NCI-H146 (cell line): ENCODE data around the gene CORO2A.
"Not testable (repeated sequence)": the region's sequence is repeated elsewhere in the genome, so short reads cannot be mapped to it uniquely, and the experiment has no call there.

Experiments
- DNase-seq: peaks from one replicate; lab custom pipeline; 2025; lab: John Stamatoyannopoulos, UW

CORO2A gene

DNA sequence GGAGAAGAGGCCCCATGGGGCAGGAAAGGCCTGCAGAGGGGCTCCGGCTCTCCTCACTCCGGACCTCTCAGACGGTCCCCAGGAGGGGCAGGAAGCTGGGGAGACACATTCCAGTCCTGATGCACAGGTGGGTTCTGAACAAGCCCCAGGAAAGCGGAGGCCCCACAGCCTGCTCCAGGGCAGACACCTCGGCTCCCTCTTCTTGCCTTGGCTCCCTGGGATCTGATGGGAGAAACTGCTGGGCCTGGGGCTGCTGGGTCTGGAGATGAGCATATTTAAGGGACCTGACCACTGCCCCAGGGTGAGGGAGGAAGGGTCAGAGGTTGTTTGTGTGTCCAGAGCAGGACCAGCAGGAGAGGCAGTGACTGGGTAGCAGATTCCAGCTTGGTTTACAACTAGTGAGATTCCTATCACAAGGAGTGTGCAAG is 1.2 kb downstream of the CORO2A start:
- no peak for DNase-seq

DNA sequence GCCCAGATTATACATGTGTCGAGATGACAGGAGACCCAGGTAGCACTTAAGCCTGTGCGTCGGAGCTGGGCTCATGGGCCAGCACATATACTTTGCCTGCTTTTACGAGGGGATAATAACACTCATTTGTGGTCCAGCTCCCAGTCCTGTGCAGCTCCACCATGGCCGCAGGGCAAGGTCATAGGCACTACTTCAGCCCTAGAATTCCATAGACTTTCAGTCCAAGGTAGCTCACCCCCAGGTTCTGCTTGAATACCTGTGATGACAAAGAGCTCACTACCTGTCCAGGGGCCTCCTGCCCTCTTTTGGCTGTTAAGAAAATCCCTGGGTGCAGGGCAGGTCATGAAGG is 1.7 kb downstream of the CORO2A start:
- no peak for DNase-seq

DNA sequence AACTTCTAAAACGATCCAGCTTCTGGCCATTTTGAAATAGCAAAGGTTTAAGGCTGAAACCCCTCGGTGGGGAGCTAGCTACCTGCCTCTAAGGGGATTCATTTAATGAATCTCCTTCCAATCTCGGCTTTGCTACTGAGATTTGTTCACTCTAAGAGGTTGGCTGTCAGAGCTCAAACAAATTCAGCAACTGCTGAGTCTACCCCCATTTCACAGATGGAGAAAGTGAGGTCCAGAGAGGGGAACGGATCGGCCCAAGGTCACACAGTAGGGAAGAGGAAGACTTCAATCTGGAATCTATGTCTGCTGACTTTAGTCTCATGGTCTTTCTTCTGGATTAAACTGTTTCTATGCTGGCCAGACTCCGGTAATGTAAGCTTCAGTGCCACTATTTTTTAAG is 3.0 kb downstream of the CORO2A start:
- no peak for DNase-seq

DNA sequence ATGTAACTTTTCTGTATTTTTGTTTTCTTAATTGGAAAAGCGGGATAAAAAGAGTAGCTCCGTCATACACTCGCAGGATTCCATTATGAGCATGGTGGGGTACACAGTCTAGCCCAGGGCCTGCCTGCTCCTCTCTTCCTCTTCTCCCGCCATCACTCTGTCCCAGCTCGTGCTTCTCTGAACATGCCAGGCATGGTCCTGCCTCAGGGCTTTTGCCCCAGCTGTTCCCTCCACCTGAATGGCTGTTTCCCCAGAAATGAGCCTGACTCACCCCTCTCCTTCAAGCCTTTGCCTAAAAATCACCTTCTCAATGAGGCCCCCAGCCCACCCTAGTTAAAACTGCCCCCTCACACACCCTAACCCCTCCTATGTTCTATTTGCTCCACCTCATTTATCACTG is 4.5 kb downstream of the CORO2A start:
- no peak for DNase-seq

DNA sequence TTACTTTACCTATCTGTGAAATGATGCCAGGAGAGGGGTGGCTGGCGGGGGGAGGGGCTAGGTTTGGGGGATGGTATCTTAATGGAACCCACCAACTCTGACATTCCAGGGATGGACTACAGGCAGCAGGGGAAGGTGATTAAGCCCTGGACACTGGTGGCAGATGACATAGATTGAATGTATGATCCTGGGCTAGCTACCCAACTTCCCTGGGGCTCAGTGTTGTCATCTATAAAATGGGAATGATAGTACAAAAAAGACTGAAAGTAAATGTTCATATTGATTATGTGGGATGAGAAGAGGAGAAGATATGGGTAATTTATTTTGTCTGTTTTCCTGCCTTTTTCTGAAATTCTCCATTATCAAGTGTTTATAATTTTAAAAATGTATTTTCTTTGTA is 6.2 kb downstream of the CORO2A start:
- no peak for DNase-seq

DNA sequence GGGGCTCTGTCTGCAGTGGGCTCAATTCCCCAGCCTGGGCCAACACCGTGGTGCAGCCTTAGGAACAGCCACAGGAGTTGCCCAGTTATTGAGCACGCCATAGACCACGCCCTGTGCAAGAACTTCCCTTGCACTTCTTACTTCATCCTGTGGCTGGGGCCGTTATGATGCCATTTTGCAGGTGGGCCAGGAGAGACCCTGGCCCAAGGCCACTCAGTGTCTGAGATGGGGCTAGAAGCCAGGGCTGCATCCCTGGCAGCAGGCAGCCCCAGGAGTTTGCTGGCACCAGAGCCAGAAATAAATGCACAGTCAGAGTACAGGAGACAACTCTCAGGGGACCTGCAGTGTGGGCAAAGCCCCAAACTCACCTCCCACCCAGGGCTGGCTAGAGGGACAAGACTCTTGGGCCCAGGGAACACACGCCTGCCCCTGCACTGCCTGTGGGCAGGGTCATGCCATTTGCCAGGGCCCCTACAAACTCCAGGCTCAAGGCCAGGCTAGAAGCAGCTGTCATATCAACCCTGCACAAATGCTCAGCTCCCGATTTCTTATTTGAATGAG is 6.7 kb downstream of the CORO2A start:
- no peak for DNase-seq

DNA sequence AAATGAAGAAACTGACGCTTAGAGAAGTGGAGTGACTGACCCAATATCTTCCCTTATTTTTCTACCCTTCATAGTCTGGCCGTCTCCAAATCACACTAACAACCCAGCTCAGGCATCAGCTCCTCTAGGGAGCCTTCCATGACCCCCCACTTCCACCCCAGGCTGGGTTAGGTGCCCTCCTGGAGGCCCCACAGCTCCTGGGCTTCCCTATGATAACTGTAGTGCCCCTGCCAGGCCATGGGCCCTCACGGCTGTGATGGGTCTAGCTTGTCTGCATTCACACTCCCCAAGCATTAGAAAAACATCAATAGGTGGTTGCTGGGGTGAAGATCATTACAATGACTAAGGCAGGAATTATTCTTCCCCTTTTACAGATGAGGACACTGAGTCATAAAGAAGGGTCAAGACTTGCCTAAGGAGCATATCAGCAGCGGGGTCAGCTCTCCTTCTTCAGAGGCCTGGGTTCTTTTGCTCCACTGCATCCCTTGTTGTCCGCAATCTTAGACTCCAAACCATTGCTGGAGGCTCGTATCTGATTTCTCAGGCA is 7.3 kb downstream of the CORO2A start:
- DNase-seq = no peak

DNA sequence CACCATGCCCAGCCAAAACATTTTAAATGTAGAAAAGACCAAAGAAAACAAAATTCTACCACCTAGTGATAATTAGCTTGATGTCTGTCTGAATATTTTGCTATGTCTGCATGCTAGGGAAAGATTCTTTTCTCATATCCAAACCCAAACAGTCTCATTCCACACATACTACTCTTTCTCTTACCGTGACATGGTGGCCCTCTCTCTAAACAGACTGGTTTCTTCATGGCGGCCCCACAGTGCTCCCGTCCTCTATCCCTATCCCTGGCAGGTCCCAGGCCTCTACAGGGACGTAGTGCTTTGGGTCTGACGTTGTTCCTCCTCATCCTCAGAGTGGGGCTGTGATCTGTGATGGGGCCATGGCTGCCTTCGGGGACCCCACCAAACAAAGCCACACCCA is 8.1 kb downstream of the CORO2A start:
- no peak for DNase-seq

DNA sequence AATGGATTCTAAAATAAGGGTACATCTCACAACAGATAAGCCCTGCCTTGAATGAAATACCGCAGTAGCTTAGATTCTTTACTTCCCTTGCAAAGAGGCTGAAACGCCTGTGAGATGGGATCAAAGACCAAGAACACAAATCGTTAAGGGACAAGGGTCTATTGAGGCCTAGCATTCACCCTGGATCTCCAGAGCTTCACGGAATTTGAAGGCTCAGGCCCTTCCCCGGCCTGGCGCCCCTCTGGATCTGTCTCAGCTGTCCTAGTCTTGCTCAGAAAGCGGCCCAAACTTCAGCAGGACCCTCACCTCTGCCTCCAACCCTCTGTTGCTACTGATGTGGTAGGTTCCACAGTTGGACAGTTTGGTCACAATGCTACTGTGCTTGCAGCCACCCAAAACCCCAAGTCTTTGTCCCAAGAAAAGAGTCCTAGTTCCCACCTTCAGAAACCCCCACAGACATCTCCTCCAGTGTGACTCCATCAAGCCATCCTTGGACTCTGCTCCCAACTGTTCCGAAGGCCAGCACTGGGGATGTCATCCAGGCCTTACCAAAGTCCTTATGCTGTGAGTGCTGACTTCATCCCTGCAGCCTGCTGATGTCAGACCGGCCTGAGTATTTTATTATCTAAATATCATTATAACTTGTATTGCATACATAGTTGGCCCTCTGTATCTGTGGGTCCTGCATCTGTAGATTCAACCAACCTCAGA is 9.4 kb downstream of the CORO2A start:
- no peak for DNase-seq

DNA sequence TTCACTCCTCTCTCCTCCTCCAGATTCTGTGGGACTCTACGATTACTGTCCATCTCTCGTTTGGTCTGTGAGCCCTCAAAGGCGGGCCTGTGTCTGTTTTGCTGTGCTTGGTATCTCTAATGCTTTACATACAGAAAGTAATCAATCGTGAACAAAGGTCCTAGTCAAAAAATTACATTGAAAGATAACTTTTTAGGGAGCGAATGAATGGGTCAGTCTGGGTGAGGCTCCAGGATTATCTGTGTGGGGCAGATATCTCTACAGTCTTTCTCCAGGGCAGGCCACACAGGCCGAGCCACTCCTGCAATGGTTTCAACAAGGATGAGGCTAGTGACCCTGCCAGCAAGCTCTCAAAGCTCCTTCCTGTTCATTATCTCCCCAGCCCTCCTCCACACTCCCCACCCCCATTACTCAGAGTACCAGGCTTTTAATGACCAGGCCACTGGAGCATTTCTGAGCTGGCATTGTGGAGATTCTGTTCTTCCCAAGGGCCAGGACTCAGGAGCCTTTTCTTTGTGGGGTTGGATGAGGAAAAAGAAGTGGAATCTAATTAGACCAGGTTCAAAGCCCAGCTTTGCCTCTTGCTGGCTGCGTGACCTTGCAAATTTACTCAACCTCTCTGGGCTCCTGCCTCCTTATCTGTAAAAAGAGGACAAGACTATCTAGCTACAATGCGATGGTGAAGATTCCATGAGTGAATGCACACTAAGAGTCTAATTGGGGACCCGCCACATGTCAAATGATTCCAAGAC is 10.2 kb downstream of the CORO2A start:
- DNase-seq = no peak

DNA sequence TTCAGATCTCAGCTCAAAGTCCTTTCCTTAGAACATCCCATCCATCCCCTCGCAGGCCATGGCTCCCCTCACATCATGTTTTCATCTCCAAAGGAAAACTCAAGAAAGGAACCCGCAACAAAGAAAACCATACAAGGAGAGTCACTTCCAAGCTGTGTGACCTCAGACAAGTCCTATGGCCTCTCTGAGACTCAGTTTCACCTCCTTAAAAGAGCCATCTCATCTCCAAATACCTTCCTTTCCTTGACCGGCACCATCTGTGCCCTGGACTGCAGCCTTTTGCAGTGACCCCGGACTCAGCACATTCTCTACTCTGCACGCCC is 10.7 kb downstream of the CORO2A start:
- DNase-seq = no peak

DNA sequence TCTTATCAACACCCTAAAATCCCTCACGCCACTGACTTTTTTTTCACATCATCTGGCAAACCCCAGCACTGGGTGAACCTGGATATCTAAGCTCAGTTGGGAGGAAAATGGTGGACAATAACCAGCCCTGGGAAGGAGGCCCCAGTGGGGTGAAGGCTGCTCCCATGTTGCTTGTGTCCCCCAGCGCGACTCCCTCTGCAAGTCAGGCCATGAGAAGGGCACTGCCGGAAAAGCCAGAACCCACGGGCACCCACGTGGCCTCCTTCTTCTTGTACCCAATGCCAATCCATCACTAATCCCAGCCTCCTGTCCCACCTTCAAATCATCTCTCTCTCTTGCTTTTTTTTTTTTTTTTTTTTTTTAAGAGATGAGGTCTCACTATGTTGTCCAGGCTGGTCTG is 11.4 kb downstream of the CORO2A start:
- no peak for DNase-seq

DNA sequence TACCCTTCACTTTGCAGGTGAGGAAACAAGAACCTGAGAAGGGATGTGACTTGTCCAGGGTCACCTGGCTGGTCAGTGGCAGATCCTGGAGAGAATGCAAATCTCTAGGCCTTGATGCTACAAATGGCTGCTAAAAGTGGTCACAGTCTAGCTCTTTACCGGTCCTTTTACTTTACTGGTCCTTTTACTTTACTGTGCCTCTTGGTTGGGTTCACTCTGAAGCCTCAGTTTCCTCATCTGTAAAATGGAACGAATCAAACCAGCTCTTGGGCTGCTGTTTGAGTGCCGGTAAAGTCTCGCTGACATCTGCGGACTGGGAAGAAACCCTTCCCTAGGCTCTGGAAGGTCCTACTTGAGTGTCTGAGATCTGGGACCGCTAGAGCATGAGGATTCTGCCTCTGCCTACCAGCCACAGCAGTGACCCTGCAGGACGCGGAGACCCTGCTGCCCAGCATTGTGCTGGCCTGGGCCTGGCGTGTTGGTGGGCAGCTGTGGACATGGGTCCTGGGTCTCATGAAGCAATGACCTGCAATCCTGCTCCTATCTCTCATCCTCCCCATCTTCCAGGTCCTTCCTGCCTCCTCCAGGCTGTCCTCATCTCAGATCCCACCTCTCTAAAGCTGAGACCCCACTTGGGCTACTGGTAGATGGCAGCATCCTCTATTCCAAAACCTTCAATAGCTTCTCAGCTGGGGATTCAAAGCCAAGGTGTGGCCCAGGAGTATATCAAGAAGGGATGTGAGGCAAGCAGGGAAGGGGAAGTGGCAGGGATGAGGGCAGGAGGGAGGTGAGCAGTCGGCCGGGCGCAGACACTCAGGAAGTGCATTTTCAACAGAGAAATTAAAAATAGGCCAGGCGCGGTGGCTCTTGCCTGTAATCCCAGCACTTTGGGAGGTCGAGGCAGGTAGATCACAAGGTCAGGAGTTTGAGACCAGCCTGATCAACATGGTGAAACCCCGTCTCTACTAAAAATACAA is 13.3 kb downstream of the CORO2A start:
- DNase-seq = no peak

DNA sequence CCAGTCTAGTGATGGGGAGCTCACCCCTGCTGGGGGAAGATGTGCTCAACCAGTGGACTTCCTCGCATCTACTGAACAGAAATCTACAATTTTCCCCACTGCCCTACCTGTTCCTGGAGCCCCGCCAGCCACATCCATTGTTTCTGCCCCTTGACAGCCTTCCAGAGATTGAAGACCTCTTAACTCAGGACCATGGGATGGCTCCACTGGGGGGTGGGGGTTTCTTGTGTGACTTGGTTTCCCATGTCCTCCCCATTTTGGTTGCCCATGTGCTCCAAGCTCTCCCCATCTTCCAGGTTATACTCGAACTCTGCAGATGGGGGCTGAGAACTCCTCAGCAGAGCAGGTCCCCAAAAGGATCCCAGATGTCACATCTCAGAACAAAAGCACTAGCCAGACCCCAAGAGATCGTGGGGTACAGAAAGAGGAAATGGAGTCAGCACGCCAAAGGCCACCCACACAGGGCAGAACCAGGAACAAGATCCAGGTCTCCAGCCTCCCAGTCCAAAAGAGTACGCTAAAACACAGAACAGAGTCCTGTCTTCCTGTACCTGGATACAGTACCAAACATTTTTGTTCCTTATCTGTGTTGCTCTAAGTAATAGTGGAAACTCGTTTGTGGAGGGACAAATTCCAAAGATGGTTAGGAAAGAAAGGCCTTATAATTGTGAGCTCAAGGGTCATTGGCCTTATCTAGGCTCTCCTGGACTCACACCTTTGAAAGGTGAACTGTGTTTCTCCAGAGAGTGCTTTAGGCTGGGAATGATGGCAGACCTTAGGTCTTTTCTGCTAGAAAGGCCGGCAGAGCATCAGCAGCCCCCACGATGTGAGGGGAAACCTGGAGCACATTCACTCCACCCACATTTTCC is 15.8 kb downstream of the CORO2A start:
- DNase-seq = no peak

DNA sequence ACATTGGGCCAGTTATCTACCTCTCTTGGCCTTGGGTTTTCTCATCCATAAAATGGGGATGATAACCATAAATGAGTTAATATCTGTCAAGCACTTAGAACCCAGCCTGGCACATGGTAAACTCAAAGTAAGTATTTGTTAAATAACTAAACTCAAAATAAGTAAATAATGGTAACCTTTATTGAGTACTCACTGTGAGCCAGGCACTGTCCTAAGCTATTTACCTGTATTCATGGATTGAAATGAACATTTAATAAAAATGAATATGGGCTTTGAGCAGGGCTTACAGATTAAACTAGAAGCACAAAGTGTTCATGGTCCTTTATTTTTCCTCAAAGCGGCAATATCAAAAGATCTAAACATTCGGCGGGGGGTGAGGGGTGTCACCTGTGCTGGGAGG is 16.7 kb downstream of the CORO2A start:
- DNase-seq = no peak

DNA sequence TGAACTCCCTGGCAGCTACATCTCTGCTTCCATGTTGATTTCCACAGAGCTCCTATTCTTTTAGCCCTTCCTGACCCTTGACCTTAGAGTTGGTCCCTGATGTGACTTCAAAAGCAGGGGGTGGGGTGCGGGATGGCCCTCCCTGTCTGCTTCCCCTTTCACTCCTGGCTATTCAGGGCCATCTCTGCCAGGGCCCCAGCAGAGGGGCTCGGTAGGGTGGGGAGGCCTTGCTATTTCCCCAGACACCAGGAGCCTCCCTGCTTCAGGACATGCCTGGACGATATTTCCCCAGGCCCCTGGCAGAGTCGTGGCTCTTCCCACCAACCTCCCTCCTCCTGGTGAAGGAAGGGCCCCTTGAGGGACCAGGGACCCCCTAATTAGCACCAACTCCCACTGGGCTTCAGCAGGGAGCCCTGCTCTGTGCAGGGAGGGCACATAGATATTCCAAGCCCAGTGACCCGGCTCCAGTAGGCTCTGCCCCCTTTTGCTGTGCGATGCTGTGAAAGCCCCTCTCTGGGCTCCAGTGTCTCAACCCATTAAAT is 17.3 kb downstream of the CORO2A start:
- DNase-seq = no peak

DNA sequence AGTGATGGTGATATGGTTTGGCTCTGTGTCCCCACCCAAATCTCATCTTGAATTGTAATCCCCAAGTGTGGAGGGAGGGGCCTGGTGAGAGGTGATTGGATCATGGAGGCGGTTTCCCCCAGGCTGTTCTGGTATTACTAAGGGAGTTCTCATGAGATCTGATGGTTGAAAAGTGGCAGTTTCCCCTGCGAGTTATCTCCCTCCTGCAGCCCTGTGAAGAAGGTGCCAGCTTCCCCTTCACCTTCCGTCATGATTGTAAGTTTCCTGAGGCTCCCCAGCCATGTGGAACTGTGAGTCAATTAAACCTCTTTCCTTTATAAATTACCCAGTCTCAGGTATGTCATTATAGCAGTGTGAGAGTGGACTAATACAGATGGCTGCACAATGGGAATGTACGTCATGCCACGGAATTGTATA is 17.9 kb downstream of the CORO2A start:
- not testable (repeated sequence) for DNase-seq

DNA sequence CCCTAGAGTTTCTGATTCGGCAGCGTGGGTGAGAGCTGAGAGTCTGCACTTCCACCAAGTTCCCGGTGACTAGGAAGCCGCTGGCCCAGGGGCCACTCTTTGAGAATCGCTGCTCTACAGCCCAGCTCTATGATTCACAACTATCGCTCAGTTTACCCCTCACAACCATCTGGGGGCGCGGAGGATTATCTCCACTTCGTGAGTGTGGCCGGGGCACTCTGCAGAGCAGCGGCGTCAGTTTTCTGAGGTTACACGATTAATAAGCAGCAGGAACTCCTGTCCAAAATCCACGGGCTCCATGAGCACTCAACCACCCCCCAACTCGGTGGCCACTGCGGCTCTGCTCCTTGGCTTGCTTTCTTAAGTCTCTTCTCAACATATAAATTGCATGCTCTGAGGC is 19.3 kb downstream of the CORO2A start:
- DNase-seq = no peak

DNA sequence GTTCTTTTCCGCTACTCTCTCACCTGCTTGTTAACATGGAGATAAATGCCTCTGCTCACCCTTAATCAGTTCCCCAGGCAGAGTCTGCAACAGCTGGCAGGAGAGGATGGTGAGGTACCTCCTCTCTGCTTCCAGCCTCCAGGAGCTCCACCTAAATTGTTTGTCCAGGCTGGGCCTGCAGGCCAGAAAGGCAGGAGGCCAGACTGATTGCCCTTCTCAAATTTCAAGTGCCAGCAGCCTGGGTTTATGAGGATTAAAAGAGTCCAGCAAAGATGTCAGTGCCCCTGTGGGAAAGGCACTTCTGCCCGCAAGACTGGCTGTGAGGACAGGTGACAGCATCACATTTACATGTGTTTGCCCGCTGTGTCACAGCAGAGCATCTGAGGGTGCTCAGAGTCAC is 19.8 kb downstream of the CORO2A start:
- DNase-seq = peak; percentile 92

DNA sequence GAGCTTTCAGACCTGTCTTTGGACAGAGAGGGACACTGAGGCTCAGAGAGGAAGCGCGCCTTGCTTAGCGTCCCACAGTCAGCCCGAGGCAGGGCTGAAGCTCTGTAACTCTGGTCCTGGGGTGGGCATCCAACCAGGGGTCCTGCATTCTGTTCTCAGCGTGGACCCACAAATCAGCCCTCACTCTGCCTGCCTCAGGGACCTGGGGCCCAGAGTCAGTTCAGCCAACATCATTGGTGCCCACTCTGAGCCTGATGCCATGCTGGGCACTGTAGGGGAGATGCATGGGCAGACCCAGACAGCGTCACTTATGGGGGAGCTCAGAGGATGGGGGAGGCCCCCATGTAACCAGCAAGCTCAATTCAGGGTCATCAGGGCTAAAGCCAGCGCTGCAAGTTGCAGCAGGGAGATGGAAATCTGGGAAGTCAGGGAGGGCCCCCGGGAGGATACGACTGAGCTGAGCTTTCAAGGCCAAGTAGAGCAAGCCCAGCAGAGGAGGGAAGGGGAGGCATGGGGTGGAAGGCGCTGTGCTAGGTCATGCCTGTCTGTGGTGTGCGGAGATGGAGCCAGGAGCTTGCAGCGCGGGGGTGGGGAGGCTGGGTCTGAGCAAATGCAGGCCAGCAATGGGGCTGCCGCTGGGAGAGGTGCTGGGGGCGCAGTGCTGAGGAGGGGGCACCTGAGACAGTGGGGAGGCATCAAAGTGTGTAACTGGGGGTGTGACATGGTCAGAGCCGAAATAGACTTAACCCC is 21.1 kb downstream of the CORO2A start:
- no peak for DNase-seq
